Hindlimb muscle (tissue), 1 donor: ENCODE results near the gene CCT4. TPM values are rescaled to one million over a fixed set of nuclear protein-coding genes. Genes with fewer than 3 reads are reported as not detected.

Experiments
- polyA plus RNA-seq: library from polyadenylated mRNA; unstranded; fragments of 120-200 nt; gene quantifications from one replicate; pipeline ENCODE4 v1.2.1, GENCODE V29; 2013; ENCODE audit not compliant: insufficient read length

The CCT4 gene
- polyA plus RNA-seq, 1 donor = 112 TPM

Other genes with a start within 250 kb of the CCT4 start
- 14.3 TPM for gene FAM161A, start 34.6 kb downstream of the CCT4 start, polyA plus RNA-seq
- gene COMMD1, start 17.0 kb upstream of the CCT4 start, polyA plus RNA-seq = 43.4 TPM